NOMO-1 treated with DMSO at 0.1 percent for 48 hours (cell line): Measurements from ENCODE around the gene GOSR1.
"Not testable (repeated sequence)": the region's sequence is repeated elsewhere in the genome, so short reads cannot be mapped to it uniquely, and the experiment has no call there.

Experiments
- DNase-seq: peaks from one replicate; lab custom pipeline; 2025; ENCODE audit not compliant: unreplicated experiment; lab: John Stamatoyannopoulos, UW

Gene GOSR1

DNA sequence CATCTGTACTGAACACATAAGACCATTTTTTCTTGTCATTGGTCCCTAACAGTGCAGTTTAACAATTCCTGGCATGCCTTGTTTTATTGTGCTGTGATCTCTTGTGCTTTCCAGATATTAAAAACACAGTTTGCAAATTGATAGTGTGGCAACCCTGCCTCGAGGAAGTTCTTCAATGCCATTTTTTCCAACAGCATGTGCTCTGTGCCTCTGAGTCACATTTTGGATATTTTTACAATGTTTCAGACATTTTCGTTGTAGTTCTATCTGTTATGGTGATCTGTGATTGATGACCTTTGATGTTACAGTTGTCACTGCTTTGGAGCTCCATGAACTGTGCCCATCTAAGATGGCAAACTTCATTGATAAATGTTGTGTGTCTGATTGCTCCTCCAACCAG lies 66.2 kb downstream of the GOSR1 start:
- DNase-seq = no peak

DNA sequence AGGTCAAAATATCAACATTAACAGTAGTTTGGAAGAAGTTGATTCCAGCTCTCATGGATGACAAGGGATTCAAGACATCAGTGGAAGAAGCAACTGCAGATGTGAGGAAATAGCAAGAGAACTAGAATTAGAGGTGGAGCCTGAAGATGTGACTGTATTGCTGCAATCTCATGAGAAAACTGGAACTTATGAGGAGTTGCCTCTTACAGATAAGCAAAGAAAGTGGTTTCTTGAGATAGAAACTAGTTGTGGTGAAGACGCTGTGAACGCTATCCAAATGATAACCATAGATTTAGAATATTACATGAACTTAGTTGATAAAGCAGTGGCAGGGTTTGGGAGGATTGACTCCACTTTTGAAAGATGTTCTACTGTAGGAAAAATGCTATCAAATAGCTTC lies 67.8 kb downstream of the GOSR1 start:
- peak; percentile 41 for DNase-seq

GRCh38 chr17:30547778-30548573 lies 70.8 kb downstream of the GOSR1 start:
- no peak for DNase-seq

- not testable (repeated sequence) for DNase-seq
Measured at GRCh38 chr17:30549181-30549580, 72.0 kb downstream of the GOSR1 start.

GRCh38 chr17:30549864-30550511 lies 72.8 kb downstream of the GOSR1 start:
- DNase-seq = no peak

DNA sequence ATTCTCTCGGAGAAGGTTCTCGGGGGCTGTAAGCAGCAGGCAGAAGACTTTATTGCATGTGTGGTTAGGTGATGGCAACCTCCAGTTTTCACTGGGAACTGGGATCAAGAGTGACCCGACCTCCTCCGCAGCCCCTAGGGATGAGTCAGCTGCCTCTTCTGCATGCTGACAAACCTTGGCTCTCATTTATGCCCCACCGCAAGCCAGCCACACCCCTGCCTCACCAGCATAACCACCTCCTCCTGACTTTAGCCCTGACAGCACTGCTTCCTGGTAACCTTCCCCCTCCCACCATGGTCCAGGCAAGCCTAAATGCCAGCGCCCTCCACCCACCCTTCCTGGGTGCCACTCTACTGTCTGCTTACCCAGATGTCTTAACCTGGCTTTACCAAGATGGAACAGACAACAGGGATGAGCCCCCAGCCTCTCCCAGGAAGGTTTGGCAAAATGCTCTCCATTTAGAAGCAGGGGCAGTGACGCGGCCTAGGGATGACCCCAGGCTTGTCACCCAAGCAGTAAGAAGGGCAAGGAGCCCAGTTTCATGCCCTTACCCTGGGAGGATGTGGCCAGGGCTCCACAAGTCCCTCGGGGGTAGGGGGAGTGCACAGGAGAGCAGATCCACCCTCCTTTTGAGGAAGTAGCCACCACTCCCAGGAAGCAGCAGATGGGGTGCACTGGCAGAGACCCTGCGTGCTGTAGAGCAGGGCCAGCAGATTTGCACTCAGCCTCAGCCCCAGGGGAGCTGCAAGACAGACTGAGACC lies 73.5 kb downstream of the GOSR1 start:
- peak; percentile 61 for DNase-seq

- not testable (repeated sequence) for DNase-seq
Measured at GRCh38 chr17:30551274-30551995, 74.2 kb downstream of the GOSR1 start.

DNA sequence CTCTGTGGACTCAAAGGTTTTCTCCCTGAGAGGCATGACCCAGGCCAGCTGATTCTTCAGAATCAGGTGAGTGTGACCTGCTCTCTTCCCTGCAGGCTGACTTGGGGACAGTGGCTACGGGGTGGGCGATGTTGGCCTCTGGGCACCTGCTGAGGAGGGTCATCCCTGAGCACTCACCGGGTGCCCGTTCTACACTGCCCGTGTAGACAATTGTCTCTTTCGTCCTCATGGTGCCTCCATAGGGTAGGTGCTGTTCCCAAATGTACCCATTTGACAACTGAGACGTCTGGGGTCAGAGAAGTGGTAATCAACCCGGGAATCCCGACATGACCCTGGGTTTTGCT lies 74.8 kb downstream of the GOSR1 start:
- DNase-seq = no peak

DNA sequence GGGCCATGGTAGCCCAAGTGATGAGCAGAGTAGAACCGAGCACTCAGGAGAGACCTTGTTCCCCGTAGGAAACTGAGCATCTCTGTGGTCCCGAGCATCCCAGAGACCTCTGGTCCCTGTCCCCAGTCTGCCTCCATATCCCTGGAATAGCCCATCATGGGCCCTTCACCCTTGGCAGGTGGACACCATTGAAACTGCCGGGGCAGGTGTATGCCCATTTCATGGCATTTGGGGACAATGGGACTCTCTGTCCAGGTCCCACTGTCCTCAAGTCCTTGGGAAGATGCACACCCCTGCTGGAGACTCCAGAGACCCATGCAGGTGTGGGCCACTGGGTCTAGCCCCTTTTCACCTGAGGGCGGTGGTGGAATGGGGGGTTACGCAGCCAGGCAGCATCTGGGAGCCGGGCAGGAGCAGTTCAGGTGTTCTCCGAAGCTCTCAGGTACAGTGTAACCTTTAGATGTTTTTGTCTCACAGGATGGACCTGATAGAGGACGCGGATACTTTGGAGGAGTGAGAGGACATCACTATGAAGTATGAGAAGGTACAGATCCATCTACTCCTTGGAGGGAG lies 75.9 kb downstream of the GOSR1 start:
- DNase-seq = no peak

DNA sequence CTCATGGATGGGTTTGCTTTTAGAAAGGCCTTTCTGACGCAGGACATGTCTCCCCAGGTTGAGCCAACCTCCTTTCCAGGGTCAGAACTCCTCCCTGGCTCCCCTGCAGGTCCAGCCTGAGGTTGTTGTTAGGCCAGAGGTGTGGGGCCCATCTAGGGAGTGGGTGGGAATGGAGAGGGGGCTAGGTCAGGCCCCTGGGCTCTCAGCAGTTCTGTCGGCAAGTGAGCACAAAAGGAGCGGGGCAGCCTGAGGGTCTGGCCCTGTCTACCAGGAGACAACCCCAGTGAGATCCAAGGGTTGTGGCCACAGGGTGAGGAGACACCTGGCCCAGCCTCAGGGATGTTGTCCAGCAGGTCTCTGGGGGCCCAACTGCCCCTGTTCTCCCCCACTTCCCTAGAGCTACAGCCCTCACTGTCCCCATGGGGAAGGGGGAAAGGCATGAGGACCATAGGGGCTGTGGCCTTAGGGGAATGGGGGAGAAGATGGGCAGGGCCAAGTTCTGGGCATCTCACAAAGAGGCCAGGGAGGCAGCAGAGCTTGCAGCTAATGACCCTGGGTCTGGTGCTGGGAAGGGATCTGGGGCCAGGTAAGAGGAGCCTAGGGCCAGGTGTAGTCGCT lies 76.7 kb downstream of the GOSR1 start:
- not testable (repeated sequence) for DNase-seq

DNA sequence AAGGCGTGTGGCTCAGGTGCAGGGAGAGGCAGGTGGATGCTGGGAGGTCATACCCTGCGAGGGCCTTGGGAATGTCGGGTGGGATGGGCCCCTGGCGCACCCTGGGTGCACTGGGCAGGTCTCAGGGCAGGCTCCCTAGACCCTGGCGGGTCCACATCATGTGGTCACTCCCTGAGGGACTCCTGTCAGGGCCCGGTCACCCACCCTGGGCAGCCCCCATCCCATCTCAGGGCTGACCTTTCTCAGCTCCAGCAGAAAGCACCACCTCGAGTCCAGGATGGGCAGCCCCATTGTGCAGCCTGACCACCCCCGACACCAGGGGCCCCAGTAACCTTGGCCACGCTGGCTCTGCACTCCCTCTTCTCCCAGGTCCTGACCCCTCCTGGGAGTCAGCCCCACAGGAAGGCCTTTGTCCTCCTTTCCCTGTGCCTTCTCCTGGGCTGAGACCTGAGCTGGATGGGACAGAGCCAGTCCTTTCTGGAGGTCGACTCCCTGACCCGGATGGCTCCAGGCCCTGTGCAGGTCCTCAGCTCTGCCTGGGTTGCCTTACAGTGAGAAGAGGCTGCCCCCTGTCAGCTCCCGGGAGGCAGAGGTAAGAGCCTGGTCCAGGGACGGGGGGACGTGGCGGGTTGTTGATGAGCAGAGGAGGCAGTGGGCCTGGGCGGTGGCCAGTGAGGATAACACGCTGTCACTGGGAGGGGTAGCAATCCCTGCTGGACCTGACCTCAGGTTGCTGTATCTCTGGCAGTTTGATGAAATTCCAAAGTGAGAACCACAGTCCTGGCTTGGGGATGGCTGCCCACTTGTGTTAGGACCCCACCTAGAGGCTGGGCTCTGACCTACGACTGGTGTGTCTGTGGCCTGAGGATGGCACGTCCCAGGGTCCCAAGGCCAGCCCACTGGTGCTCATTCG lies 77.9 kb downstream of the GOSR1 start:
- no peak for DNase-seq

DNA sequence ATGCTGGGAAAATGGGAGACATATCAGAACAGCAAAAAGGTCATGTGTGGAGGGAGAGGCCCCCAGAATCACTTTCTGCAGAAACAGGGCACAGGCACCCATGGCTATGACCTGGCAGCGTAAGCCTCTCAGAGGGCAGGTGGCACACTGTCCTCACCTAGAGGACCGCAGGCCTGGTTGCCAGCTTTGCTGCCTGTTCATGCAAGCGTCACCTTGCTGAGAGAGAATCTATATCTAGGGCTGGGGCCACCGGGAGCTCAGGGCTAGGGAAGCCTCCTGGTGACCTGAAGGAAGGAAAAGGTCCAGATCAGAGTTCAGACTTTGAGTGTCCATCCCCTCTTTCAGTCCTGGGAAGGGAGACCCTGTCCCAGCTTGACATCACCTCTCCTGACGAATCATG lies 78.7 kb downstream of the GOSR1 start:
- no peak for DNase-seq

- no peak for DNase-seq
Measured at GRCh38 chr17:30556374-30557332, 79.4 kb downstream of the GOSR1 start.

- no peak for DNase-seq
Measured at GRCh38 chr17:30557916-30558685, 80.9 kb downstream of the GOSR1 start.

- no peak for DNase-seq
Measured at GRCh38 chr17:30558686-30559545, 81.7 kb downstream of the GOSR1 start.

DNA sequence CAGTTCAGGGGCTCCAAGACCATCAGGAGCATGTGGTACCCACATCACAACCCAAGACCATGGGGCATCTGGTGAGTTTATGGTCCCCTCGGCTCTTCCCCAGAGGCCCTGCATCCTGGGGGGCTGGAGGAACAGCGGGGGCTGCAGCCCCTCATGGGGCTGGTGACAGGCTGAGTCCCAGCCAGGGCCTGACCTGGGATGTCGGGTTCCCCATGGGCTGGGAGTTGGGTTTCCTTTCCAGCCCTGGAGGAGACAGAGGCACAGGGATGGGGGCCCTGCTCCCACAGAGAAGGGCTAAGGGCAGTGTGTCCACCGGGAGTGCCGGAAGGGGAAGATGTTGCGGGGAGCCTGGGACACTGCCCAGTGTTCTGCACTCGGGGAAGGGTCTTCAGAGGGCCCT lies 82.4 kb downstream of the GOSR1 start:
- DNase-seq = no peak
